HG02623 (cell line): Measurements from ENCODE around the gene NCAPG2.
A peak's percentile ranks its signal among the peaks of the same experiment; 100 is the strongest.
"Not testable (repeated sequence)": the region's sequence is repeated elsewhere in the genome, so short reads cannot be mapped to it uniquely, and the experiment has no call there.

ENCODE experiments used
- ATAC-seq: cut with Tn5 transposase; IDR thresholded peaks from one replicate; pipeline ENCODE4 v1.9.1; 2021; ENCODE audit warnings: moderate library complexity; ENCODE audit not compliant: unreplicated experiment

Gene NCAPG2

DNA sequence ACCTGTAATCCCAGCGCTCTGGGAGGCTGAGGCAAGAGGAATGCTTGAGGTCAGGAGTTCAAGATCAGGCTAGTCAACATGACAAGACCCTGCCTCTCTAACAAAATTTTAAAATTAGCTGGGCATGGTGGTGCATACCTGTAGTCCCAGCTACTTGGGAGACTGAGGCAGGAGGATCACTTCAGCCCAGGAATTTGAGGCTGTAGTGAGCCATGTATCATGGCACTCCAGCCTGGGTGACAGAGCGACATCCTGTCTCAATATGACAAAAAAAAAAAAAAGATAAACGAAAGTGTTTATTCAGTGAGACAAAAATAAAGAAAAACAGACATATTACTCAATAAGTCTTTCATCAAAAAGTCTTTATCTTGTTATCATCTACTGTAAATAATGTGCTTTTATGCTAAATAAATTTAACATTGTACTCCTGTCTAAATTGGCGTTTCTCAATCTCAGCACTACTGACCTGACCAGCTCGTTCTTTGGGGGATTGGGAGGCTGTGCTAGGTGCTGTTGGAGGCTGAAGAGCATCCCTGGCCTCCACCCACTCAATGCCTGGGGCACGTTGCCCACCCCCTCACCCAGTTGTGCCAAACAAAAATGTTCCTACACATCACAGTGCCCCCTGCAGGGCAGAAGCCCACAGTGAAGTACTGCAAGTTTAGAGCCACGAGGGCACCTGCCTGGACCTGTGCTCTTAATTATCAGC, 57.7 kb downstream of the NCAPG2 start:
- no peak for ATAC-seq

DNA sequence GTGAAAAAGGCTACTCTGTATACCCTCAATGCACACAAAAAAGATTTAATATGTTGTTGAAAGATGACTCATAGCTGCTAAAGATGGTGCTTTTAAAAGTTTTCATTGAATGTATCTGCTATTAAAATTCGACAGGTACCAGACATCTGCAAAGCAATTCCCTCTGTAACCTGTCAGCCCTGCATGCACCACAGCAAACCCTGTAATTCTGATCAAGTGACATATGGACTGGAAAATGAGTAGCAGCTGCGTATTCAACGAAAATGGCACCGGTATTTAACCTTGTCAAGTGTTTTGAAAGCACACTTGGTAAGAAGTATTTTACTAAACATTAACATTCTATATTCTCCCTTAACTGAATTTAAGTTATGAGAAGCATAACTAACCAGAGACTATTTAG, 58.8 kb downstream of the NCAPG2 start:
- no peak for ATAC-seq

DNA sequence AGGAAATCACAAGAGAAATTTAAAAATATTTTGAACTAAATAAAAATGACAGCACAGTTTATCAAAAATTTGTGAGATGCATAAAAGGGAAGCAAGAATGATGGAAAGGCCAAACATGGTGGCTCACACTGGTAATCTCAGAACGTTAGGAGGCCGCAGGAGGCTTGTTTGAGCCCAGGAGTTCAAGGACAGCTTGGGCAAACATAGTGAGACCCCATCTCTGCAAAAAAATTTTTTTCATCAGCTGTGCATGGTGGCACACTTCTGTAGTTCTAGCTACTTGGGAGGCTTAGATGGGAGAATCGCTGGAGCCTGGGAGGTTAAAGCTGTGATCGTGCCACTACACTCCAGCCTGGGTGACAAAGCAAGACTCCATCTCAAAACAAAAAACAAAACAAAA, 62.5 kb downstream of the NCAPG2 start:
- ATAC-seq: no peak

DNA sequence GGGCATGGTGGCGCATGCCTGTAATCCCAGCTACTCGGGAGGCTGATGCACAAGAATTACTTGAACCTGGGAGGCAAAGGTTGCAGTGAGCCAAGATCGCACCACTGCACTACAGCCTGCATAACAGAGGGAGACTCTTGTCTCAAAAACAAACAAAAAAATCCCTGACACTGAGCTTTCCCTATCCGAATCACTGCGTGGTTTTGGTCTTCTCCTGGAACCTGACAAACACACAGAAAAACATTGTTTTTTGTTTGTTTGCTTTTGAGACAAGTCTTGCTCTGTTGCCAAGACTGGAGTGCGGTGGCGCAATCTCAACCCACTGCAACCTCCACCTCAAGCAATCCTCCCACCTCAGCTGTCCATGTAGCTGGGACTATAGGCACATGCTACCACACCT, 66.6 kb downstream of the NCAPG2 start:
- ATAC-seq: no peak

DNA sequence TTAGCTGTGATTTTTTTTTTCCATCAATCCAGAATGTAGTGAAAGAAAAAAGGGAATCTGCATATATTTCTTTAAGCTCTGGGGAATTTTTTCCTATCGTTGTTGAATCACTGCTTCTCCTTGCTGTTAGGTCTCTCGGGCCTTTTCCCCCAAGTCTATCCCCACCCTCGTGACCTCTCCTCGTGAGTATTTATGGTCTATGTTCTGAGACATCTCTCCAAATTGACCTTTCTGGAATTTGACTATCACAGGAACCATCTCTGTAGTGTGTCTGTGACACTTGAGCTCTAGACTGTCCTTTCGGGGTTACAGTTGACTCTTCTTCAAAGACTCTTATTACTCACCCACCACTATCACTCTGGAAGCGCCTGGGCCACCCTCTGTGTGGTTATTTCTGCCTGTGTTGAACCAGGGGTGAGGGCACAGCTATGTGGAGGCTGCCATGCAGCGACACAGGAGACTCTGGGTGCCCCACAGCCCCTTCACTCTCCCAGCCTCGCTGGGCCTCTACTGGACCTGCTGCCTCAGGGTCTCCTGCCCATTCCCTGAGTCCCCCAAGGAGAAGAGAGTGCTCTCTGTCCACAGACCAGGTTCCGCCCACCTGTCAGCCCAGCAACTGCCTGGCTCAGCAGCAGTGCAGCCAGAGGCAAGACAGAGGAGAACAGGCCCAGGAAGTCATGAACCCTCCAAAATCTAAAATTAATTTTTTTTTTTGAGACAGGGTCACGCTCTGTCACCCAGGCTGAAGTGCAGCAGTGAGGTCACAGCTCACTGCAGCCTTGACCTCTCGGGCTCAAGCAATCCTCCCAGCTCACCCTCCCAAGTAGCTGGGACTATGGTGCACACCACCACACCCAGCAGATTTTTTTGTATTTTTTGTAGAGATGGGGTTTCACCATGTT, 71.3 kb downstream of the NCAPG2 start:
- ATAC-seq: peak; percentile 63

DNA sequence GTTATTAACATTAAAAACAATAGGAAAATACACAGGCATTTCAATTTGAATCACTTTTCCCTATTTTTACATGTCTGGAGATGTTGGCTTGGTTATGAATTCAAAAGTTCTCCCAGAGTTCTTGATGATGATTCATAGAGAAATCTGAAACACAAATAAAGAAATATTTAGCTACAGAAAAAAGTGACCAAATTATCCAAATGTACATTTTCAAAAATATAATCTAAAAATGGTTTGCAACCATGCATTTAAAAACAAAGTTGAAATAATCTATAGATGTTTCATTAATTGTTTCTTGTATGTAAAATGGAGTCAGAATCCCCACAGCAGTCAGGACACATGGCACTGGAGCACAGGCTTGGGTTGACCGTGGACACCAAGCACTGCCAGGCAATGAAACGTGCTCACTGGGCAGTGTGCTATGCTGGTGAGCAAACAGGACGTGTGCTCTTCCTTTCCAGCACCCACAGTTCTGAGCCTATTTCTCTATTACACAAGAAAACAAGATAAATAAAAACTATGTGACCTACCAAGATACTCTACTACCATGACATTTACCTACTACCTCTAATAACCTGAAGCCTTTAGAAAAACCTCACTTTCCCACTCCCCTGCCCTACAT, 72.9 kb downstream of the NCAPG2 start:
- ATAC-seq: no peak

DNA sequence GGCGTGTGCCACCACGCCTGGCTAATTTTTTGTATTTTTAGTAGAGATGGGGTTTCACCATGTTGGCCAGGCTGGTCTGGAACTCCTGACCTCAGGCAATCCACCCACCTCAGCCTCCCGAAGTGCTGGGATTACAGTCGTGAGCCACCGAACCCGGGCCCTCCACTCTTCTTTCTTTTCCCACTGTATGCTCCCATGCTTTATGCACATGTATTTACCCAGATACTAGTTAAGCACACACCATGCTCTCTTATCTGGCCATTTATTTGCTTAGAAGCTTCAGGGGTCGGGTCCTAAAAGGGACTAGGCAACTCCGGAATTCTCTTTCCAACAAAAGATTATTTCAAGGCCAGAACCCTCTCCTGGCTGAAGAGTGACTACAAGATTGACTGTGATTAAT, 78.3 kb downstream of the NCAPG2 start:
- ATAC-seq: not testable (repeated sequence)

DNA sequence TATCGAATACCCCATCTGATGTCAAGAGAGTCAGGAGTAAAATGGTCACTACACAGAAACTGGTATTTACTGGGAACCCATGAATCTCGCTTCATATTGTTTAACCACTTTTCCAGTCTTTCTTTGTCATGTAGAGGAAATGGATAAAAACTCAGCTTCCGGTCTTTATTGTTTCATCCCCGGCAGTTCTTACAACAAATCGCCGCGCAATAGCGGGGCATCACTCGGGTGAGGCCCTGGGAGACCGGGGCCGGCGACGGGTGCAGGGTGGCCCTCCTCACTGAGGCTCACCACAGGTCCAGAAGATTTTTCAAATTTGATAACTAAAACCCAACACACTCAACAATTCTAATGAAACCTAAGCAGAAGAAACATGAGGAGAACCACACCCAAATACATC, 81.4 kb downstream of the NCAPG2 start:
- no peak for ATAC-seq

DNA sequence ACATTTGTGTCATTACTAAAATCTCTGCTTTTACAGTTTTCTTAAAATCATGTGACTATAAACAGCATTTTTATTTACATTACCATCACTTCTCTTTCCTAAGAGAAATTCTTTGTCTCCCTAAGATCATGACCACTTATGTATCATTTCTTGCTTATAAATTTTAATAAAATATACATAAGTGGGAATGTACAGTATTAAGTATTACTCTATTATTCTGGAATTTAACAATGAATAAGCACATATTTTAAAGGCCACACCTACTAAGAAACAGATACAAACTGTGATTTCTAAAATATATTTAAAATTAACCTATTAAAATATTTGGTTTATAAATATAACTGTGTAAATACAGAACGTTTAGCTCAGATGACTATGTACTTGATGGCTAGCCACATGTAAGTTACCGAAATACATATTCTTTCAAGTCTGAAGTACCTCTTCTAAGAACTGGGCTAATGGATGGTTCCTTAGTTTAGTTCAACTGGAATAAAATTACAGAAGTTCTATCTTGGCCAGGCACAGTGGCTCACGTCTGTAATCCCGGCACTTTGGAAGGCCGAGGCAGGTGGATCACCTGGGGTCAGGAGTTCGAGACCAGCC, 83.7 kb downstream of the NCAPG2 start:
- ATAC-seq: no peak

DNA sequence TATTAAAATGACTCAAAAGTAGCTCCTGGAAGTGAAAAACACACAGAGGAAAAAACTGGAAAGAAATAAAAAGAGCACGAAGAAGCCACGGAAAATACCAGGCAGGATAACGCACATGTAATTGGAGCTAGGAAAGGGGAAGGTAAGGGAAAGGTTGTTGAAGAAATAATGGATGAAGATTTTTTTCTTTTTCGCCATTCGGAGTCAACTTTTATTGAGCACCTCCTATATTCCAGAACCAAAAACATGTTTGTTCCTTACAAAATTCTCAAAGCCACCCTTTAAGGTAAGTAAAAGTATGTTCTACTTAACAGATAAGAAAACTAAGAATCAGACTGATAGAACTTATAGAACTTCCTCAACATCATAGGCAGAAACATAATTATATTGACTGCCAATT, 84.2 kb downstream of the NCAPG2 start:
- no peak for ATAC-seq

DNA sequence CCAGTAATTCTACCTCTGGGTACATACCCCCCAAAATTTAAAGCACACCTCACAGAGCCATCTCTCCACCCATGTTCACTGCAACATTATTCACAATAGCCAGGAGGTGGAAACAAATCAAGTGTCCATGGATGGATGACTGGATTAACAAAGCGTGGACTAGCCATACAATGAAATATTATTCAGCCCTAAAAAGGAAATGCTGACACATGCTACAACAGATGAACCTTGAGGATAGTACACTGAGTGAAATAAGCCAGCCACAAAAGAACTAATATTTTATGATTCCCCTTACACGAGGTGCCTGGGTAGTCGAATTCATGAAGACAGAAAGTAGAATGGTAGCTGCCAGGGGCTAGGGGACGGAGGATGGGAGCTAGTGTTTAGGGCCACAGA, 85.9 kb downstream of the NCAPG2 start:
- no peak for ATAC-seq

DNA sequence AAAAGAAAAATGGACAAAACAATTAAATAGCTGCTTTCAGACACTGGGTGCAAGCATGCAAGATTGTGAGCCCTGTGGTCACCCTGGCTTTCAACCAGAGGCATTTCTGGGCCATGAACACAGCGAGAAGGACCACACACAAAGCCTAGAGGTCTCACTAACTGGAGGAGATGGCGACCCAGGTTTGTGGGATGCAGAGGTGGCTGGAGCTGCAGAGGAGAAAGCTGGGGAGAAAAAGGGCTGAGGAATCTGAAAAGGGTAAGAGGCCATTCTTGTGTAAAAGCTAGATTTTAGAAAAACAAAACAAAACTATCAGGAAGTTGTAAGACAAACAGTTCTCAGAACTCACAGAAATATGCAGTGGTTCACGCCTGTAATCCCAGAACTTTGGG, 86.9 kb downstream of the NCAPG2 start:
- ATAC-seq: no peak

DNA sequence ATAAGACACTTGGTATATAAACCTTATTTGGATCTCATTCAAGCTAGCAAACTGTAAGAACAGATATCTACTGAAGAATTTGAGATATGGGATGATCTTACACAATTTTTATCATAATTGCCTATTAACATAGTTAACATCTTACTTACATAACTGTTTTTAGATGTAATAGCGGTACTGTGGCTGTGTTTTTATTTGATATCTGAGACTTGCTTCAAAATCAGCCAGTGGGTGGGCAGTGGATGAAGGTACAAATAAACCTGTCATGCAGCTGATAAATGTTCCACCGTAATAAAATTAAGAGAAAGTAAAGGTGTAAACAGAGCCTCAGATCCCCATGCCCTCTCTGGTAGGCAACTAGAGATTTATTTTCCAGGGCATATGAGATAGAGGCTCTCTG, 88.6 kb downstream of the NCAPG2 start:
- ATAC-seq: no peak

DNA sequence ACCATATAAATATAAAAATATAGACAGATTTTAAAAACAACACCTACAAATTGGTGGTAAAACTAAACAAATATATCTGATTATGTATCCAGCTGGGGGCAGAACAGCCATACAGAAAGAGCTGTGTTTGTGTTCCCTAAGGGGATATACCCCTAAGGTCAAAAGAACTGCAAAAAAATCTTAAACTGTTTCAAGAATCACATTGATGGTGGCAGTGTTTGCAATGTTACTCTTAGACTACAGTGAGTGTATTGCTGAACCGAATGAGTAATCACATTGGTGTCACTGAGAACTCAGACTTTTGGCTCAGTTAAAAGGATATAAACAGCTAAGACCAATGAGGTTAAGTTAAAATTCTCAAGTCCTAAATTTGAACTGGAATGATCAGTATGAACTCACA, 89.9 kb downstream of the NCAPG2 start:
- ATAC-seq: no peak

DNA sequence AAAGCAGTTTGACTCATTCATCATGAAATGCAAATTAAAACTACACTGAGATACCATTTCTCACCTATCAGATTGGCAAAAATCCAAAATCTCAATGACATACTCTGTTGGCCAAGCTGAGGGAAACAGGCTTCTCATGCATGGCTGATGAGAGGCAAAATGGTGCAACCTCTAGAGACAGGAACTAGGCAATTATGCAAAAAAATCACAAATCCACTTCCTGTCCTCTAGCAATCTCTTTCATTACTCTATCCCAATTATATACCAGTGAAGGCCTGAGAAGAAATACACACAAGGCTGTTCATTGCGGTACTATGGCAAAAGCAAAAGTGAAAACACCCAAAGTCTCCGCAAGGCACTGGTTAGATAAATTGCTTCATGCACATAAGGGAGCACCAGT, 91.1 kb downstream of the NCAPG2 start:
- ATAC-seq: peak; percentile 93

DNA sequence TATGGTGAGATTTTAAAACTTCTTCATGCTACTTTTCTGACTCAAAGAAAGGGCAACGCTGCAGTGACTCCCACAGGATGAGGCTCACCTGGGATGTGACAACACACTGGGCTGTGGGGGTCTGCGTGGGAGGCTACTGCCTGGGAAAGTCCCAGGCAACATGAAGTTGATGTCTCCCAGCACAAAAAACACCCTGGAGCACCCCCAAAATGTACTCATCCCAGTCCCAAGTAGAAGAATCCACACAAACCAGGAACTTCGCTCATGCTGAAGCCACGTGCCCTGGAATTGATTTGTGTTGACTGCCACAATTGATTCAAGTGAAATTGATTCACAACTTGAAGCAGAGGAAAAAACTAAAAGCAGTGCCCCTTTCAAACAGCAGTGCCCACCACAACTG, 92.1 kb downstream of the NCAPG2 start:
- no peak for ATAC-seq

DNA sequence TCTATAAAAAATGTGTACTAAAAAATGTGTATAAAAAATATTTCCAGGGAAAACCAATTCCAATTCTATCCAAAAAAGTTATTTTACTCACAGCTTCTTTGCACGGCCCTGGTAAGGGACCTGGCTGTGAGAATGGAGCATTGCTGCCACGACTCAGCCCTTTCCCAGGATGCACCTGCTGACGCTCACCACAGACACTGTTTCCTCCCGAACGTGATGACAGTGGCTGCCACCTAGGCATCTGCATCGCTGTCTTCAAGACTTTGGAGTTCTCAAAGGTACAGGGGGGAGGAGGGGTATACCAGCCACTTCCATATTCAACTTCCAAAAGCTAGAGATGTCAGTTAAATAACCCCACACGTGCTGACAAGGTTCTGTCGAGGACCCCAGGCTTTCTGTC, 93.1 kb downstream of the NCAPG2 start:
- no peak for ATAC-seq

DNA sequence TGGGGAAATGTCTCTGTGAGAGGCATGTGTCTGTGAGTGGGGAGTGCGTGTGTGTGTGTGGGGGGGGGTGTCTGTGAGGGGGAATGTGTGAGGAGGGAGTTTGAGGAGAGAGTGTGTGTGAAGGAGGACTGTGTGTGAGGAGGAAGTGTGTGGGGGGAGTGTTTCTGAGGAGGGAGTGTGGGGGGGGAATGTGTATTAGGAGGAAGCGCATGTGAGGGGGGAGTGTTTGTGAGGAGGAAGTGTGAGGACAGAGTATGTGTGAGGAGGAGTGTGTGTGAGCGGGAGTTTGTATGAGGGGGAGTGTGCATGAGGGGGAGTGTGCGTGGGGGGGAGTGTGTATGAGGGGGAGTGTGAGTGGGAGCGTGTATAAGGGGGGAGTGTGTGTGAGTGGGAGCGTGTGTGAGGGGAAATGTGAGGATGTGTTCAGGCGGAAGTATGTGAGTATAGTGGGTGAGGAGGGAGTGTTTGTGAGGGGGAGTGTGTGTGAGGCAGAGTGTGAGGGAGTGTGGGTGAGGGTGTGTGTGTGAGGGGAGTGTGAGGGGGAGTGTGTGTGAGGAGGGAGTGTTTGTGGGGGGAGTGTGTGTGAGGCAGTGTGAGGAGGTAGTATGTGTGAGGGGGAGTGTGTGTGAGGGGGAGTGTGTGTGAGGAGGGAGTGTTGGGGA, 95.2 kb downstream of the NCAPG2 start:
- ATAC-seq: no peak

DNA sequence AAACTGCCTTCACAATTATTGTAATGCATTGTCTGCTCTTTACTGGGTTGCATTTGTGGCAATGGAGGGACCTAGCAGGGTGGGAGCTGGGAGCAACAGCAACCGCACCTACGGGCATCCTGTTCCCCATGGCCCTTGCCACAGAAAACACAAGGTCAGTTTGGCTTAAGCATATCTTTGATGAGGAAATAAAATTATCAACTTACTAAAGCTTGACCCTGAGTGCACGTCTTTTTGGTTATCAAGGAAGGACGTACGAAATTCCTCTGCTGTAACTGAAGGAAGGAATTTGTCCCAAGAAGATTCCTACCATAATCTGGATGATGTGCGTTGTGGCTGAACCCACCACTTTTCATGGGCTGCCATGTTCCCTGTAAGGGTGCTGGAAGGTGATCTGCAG, 97.0 kb downstream of the NCAPG2 start:
- no peak for ATAC-seq

DNA sequence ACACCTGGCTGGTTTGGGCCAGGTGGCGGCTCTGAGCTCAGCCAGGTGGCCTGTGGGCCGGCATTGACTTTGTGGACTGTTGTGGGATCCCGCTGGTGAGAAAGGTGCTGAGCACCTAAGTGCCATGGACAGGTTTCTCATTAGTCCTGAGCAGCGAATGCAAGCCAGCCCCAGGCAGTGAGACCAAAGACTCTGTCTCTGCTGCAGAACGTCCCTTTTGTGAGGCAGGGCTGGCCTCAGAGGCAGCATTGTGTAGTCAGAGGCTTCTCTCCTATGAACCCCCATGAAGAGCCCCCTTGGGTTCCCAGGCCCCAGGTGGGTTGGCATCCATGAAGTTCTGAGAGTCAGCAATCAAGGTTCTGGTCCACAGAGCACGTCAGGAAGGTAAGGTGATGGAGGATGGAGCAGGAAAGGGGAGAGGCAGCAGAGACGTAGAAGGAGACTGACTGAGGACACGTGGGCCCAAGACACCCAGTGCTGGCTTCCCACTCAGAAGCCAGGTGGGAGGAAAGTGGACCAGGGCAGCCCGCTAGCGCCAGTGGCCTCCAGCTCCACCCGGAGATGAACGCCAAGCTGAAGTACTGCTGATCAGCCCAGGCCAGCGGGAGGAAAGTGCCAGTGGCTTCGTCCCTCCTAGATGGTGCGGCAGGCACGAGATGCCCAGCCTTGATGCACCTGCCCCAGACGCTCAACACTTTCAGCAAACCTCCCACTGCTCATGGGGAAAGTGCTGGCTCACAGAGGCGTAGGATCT, 97.8 kb downstream of the NCAPG2 start:
- ATAC-seq: no peak
